ENCODE results near the gene KRTAP19-2. TPM values are rescaled to one million over a fixed set of nuclear protein-coding genes. Genes with fewer than 3 reads are reported as not detected.

Gene KRTAP19-2
- total and polyA plus RNA-seq, 3 experiments from 2014 or later = not detected

- no peaks in the 10 kb centered on the region for H3K36me3 ChIP-seq (ENCODE audit: insufficient read depth, low read length)
- no peaks in the 10 kb centered on the region for H3K27me3 ChIP-seq (ENCODE audit: insufficient read depth, low read length, poor library complexity, severe bottlenecking)
- ChIA-PET CTCF (no interaction called here), POLR2A (no interaction called here)
- Mint-ChIP-seq H3K4me3 (no peak overlapping the region), H3K4me1 (no peaks in the 10 kb centered on the region), H3K27me3 (no peaks in the 10 kb centered on the region), H3K27ac (no peak overlapping the region), H3K9me3 (peaks cover 0 to 3% (median 3%) of the 10 kb centered on the region in 5 donors), H3K36me3 (no peaks in the 10 kb centered on the region)
- H3K9me3 ChIP-seq (ENCODE audit: low read length) = no peaks in the 10 kb centered on the region
- H3K27ac ChIP-seq (ENCODE audit: low read depth, low read length) = no peak overlapping the region
- no peak overlapping the region for H3K4me3 ChIP-seq (ENCODE audit: low read length)
- no peaks in the 10 kb centered on the region for H3K4me1 ChIP-seq (ENCODE audit: insufficient read depth, low read length)
- DNase-seq = no peak
These were observed 5.1 kb downstream of the KRTAP19-2 start for GRCh38 chr21:30482130-30482529.

DNA sequence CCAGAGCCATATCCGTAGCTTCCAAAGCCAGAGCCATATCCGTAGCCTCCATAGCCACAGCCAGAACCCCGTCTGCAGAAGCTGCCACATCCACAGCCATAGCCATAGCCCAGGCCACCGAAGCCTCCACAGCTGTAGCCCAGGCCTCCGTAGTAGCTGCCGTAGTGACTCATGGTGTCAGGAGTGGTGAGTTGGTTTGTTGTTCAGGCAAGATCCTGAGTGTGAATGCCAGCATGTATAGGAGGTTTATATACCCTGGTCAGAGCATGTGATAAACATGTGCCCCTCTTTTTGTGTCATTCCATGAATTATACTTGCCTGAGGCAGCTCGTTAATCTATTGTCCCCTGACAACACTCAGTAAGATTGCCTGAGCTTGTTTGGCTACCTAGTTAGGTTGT lies 7.1 kb downstream of the KRTAP19-2 start, which contains the start of gene KRTAP19-1:
Gene KRTAP19-1 (minus strand): TSS at position 223 of the 400 bp plus-strand sequence. CDS start 50 bp downstream, at position 173.
- no peaks in the 10 kb centered on the region for H3K27me3 ChIP-seq (ENCODE audit: insufficient read depth, low read length, poor library complexity, severe bottlenecking)
- POLR2A ChIA-PET = no interaction called here
- no peak within 1 kb of the TSS for H3K4me3 Mint-ChIP-seq
- H3K27me3 Mint-ChIP-seq = no peaks in the 10 kb centered on the region
- no peaks in the 10 kb centered on the region for H3K9me3 ChIP-seq (ENCODE audit: low read length)
- no peaks in the 10 kb centered on the region for H3K36me3 Mint-ChIP-seq
- no peak within 1 kb of the TSS for H3K27ac ChIP-seq (ENCODE audit: low read depth, low read length)
- H3K4me1 ChIP-seq (ENCODE audit: insufficient read depth, low read length) = no peaks in the 10 kb centered on the region
- no peaks in the 10 kb centered on the region for H3K36me3 ChIP-seq (ENCODE audit: insufficient read depth, low read length)
- no peak within 1 kb of the TSS for H3K4me3 ChIP-seq (ENCODE audit: low read length)
- peaks cover 0 to 3% (median 0%) of the 10 kb centered on the region in 5 donors for H3K9me3 Mint-ChIP-seq
- H3K4me1 Mint-ChIP-seq = no peaks in the 10 kb centered on the region
- no peak within 1 kb of the TSS for H3K27ac Mint-ChIP-seq
- DNase-seq = no peak
- CTCF ChIA-PET = no interaction called here

DNA sequence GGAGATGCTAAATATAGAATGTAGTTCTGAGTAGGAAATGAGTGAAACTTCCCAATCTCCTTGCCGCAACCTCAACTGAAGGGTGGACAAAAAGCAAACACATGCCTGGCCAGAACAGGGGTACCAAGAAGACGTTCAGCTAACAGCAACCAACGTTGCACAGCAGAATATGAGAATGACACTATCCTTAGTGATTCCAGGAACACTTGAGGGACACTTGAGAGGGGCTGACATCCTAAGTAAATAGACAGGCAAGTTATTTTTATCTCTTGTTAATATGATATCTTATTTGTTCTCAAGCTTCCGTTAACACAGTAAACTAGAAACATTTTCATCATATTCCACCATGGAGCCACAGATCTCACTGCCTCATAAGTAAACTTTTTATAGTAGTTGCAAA lies 8.0 kb downstream of the KRTAP19-2 start:
- H3K27ac Mint-ChIP-seq = no peak overlapping the region
- no peaks in the 10 kb centered on the region for H3K36me3 Mint-ChIP-seq
- H3K9me3 ChIP-seq (ENCODE audit: low read length) = no peaks in the 10 kb centered on the region
- no peak overlapping the region for H3K4me3 Mint-ChIP-seq
- no peak overlapping the region for H3K4me3 ChIP-seq (ENCODE audit: low read length)
- H3K27me3 ChIP-seq (ENCODE audit: insufficient read depth, low read length, poor library complexity, severe bottlenecking) = no peaks in the 10 kb centered on the region
- no peaks in the 10 kb centered on the region for H3K36me3 ChIP-seq (ENCODE audit: insufficient read depth, low read length)
- H3K27me3 Mint-ChIP-seq = no peaks in the 10 kb centered on the region
- no peaks in the 10 kb centered on the region for H3K4me1 Mint-ChIP-seq
- H3K27ac ChIP-seq (ENCODE audit: low read depth, low read length) = no peak overlapping the region
- no peak for DNase-seq
- ChIA-PET CTCF (no interaction called here), POLR2A (no interaction called here)
- peaks cover 0 to 3% (median 0%) of the 10 kb centered on the region in 5 donors for H3K9me3 Mint-ChIP-seq
- H3K4me1 ChIP-seq (ENCODE audit: insufficient read depth, low read length) = no peaks in the 10 kb centered on the region

GRCh38 chr21:30478004-30478403 lies 9.2 kb downstream of the KRTAP19-2 start:
- POLR2A ChIA-PET = no interaction called here
- no peak overlapping the region for H3K4me3 Mint-ChIP-seq
- no peaks in the 10 kb centered on the region for H3K36me3 ChIP-seq (ENCODE audit: insufficient read depth, low read length)
- no peaks in the 10 kb centered on the region for H3K27me3 ChIP-seq (ENCODE audit: insufficient read depth, low read length, poor library complexity, severe bottlenecking)
- no peaks in the 10 kb centered on the region for H3K4me1 Mint-ChIP-seq
- peak overlapping the region in 1 of 8 donors; percentile 38 for H3K27ac Mint-ChIP-seq
- no peak overlapping the region for H3K27ac ChIP-seq (ENCODE audit: low read depth, low read length)
- no peaks in the 10 kb centered on the region for H3K9me3 ChIP-seq (ENCODE audit: low read length)
- no peak for DNase-seq
- no peaks in the 10 kb centered on the region for H3K27me3 Mint-ChIP-seq
- CTCF ChIA-PET = no interaction called here
- no peak overlapping the region for H3K4me3 ChIP-seq (ENCODE audit: low read length)
- H3K4me1 ChIP-seq (ENCODE audit: insufficient read depth, low read length) = no peaks in the 10 kb centered on the region
- no peaks in the 10 kb centered on the region for H3K36me3 Mint-ChIP-seq
- H3K9me3 Mint-ChIP-seq = peaks cover 0 to 3% (median 0%) of the 10 kb centered on the region in 5 donors

DNA sequence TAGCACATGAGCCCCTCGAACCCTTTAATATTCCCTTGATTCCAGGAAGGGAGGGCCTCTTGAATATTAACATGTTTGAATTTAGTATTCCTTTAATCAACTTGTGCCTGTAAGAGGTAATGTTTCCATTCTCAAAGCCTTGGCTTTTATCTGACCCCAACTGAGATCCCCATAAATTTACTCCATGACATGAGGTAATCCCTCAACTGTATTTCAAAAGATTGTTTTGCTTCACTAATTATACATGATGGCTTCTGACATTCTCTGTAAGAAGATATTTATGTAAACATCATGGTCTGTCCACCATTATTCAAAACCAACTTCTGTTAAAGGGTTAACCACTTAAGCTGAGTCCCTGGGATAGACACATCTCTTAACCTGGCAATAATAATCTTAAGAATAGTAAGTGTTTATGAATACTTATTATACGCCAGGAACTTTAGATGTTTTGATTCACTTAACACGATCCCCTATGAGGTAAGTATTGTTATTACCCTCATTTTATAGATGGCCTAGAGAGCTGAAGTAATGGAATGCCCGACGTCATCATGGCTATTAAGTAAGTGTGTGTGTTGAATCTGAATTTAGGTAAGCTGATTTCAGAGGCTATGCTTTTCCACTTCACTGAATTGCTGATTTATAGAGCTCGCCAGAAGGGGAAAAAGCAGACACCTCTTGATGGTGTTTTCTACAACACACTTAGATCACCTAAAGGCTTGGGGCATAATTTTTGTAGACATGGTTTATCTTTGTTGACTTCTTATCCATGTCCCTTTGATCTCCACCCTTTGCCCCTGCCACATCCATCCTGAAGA lies 18.1 kb downstream of the KRTAP19-2 start:
- CTCF ChIA-PET = no interaction called here
- H3K27ac Mint-ChIP-seq = no peak overlapping the region
- H3K36me3 ChIP-seq (ENCODE audit: insufficient read depth, low read length) = no peaks in the 10 kb centered on the region
- H3K4me3 Mint-ChIP-seq = no peak overlapping the region
- no peaks in the 10 kb centered on the region for H3K27me3 Mint-ChIP-seq
- POLR2A ChIA-PET = no interaction called here
- H3K4me1 ChIP-seq (ENCODE audit: insufficient read depth, low read length) = no peaks in the 10 kb centered on the region
- H3K4me3 ChIP-seq (ENCODE audit: low read length) = no peak overlapping the region
- H3K9me3 ChIP-seq (ENCODE audit: low read length) = no peaks in the 10 kb centered on the region
- H3K9me3 Mint-ChIP-seq = peaks cover 0 to 5% (median 3%) of the 10 kb centered on the region in 5 donors
- no peak for DNase-seq
- H3K4me1 Mint-ChIP-seq = no peaks in the 10 kb centered on the region
- H3K36me3 Mint-ChIP-seq = no peaks in the 10 kb centered on the region
- H3K27me3 ChIP-seq (ENCODE audit: insufficient read depth, low read length, poor library complexity, severe bottlenecking) = no peaks in the 10 kb centered on the region
- H3K27ac ChIP-seq (ENCODE audit: low read depth, low read length) = no peak overlapping the region

DNA sequence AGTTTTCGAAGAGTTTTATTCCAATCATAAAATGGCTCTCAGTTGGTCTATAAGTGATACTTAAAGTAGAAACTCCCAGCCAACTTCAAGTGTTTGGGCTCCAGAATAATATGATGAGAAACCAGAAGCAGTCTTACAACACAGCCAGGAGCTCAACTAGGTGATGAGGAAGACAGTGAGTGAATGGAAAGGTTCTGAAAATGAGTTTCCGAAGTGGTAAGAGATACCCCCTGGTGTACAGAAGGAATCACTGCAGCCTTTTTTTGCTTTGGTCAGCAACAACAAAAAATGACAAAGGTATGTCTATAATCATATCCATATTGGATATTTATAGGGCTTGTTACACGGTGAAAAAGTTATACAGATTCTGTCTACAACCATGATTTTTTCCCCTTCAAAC lies 23.5 kb downstream of the KRTAP19-2 start:
- Histone ChIP-seq H3K4me3 (ENCODE audit: low read length) (no peak overlapping the region), H3K4me1 (ENCODE audit: insufficient read depth, low read length) (no peaks in the 10 kb centered on the region), H3K27me3 (ENCODE audit: insufficient read depth, low read length, poor library complexity, severe bottlenecking) (no peaks in the 10 kb centered on the region), H3K27ac (ENCODE audit: low read depth, low read length) (no peak overlapping the region), H3K9me3 (ENCODE audit: low read length) (no peaks in the 10 kb centered on the region), H3K36me3 (ENCODE audit: insufficient read depth, low read length) (no peaks in the 10 kb centered on the region)
- H3K27me3 Mint-ChIP-seq = no peaks in the 10 kb centered on the region
- peaks cover 0 to 11% (median 3%) of the 10 kb centered on the region in 5 donors for H3K9me3 Mint-ChIP-seq
- no peak for DNase-seq
- no peaks in the 10 kb centered on the region for H3K4me1 Mint-ChIP-seq
- H3K27ac Mint-ChIP-seq = no peak overlapping the region
- no peak overlapping the region for H3K4me3 Mint-ChIP-seq
- no peaks in the 10 kb centered on the region for H3K36me3 Mint-ChIP-seq
- ChIA-PET CTCF (no interaction called here), POLR2A (no interaction called here)

GRCh38 chr21:30448514-30448913 lies 38.7 kb downstream of the KRTAP19-2 start:
- no peak for DNase-seq
- POLR2A ChIA-PET = no interaction called here

DNA sequence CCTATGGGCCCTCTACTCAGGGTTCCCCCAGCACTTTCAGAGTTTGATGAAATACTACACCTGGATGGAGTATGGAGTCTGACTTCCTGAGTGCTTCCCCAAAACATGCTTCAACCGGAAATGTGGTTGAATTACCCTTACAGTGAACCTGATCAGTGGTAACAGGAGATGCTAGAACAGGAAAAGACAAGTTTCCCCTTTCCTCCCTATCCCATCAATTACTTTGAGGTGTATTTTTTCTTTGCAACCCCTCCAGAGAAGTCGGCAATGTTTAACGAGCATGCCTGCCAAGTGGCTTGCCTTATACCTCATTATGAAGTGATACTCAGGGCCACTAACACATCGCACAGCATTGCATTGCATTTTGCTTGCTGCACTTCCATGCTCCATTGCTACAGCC lies 40.2 kb downstream of the KRTAP19-2 start:
- CTCF ChIA-PET = no interaction called here
- Histone ChIP-seq H3K4me3 (ENCODE audit: low read length) (no peak overlapping the region), H3K9me3 (ENCODE audit: low read length) (no peaks in the 10 kb centered on the region), H3K36me3 (ENCODE audit: insufficient read depth, low read length) (no peaks in the 10 kb centered on the region), H3K4me1 (ENCODE audit: insufficient read depth, low read length) (no peaks in the 10 kb centered on the region), H3K27ac (ENCODE audit: low read depth, low read length) (no peak overlapping the region), H3K27me3 (ENCODE audit: insufficient read depth, low read length, poor library complexity, severe bottlenecking) (no peaks in the 10 kb centered on the region)
- Mint-ChIP-seq H3K27me3 (no peaks in the 10 kb centered on the region), H3K4me1 (no peaks in the 10 kb centered on the region), H3K4me3 (no peak overlapping the region), H3K27ac (no peak overlapping the region), H3K36me3 (no peaks in the 10 kb centered on the region), H3K9me3 (peaks cover 0 to 4% (median 0%) of the 10 kb centered on the region in 5 donors)
- POLR2A ChIA-PET = no interaction called here
- DNase-seq = no peak

More at GRCh38 chr21:30448514-30448913, 38.7 kb downstream of the KRTAP19-2 start:
- no peaks in the 10 kb centered on the region for H3K36me3 Mint-ChIP-seq
- H3K4me1 ChIP-seq (ENCODE audit: insufficient read depth, low read length) = no peaks in the 10 kb centered on the region
- peaks cover 0 to 4% (median 1%) of the 10 kb centered on the region in 5 donors for H3K9me3 Mint-ChIP-seq
- H3K4me1 Mint-ChIP-seq = no peaks in the 10 kb centered on the region
- H3K4me3 Mint-ChIP-seq = no peak overlapping the region
- CTCF ChIA-PET = no interaction called here
- H3K27me3 ChIP-seq (ENCODE audit: insufficient read depth, low read length, poor library complexity, severe bottlenecking) = no peaks in the 10 kb centered on the region
- no peaks in the 10 kb centered on the region for H3K36me3 ChIP-seq (ENCODE audit: insufficient read depth, low read length)
- H3K27ac Mint-ChIP-seq = no peak overlapping the region
- H3K9me3 ChIP-seq (ENCODE audit: low read length) = no peaks in the 10 kb centered on the region
- H3K27ac ChIP-seq (ENCODE audit: low read depth, low read length) = no peak overlapping the region
- no peaks in the 10 kb centered on the region for H3K27me3 Mint-ChIP-seq
- H3K4me3 ChIP-seq (ENCODE audit: low read length) = no peak overlapping the region
